GM23338 (cell line): ENCODE measurements around the gene TMEM144. TPM values are rescaled to one million over a fixed set of nuclear protein-coding genes. Genes with fewer than 3 reads are reported as not detected.

Experiments
- ATAC-seq: fragments of 200-7000 bp; cut with Tn5 transposase; 3 replicates; pipeline ENCODE4 v1.9.1; 2020
- DNase-seq: peaks from one replicate; pipeline ENCODE4 v3.0.0-alpha.2; 2015; ENCODE audit warnings: low spot score
- H2AFZ ChIP-seq: fragments of 200-600 bp; sonication (generic); 2 replicates; pipeline ENCODE4 v1.8.0; 2016; ENCODE audit warnings: antibody characterized with exemption, mild to moderate bottlenecking, moderate library complexity
- H3F3A ChIP-seq: fragments of 200-600 bp; sonication (generic); replicated peaks from 2 replicates; pipeline ENCODE4 v1.8.0; 2017; ENCODE audit warnings: antibody characterized with exemption, mixed run types, low read depth
- H3K27ac ChIP-seq: fragments of 200-600 bp; sonication (generic); 2 replicates; pipeline ENCODE4 v1.6.1; 2016; ENCODE audit warnings: low read depth
- H3K27me3 ChIP-seq: fragments of 200-600 bp; sonication (generic); 2 replicates; pipeline ENCODE4 v1.8.0; 2016; ENCODE audit warnings: mild to moderate bottlenecking, mixed run types, moderate library complexity; ENCODE audit not compliant: insufficient read depth
- H3K36me3 ChIP-seq: fragments of 200-600 bp; sonication (generic); 2 replicates; pipeline ENCODE4 v1.8.0; 2016; ENCODE audit warnings: mild to moderate bottlenecking; ENCODE audit not compliant: insufficient read depth
- H3K4me1 ChIP-seq: fragments of 200-600 bp; sonication (generic); 2 replicates; pipeline ENCODE4 v1.8.0; 2016; ENCODE audit warnings: mild to moderate bottlenecking, moderate library complexity; ENCODE audit not compliant: insufficient read depth
- H3K4me2 ChIP-seq: fragments of 200-600 bp; sonication (generic); 2 replicates; pipeline ENCODE4 v1.7.1; 2017; ENCODE audit warnings: mixed run types
- H3K4me3 ChIP-seq: fragments of 200-600 bp; sonication (generic); 2 replicates; pipeline ENCODE4 v1.6.1; 2016; ENCODE audit warnings: mixed run types
- H3K79me2 ChIP-seq: fragments of 200-600 bp; sonication (generic); replicated peaks from 2 replicates; pipeline ENCODE4 v1.8.0; 2017; ENCODE audit warnings: mild to moderate bottlenecking; ENCODE audit not compliant: insufficient read depth
- H3K9me2 ChIP-seq: fragments of 200-600 bp; sonication (generic); 2 replicates; pipeline ENCODE4 v1.8.0; 2017; ENCODE audit not compliant: insufficient read depth
- H4K20me1 ChIP-seq: fragments of 200-600 bp; sonication (generic); replicated peaks from 2 replicates; pipeline ENCODE4 v1.8.0; 2017; ENCODE audit warnings: mild to moderate bottlenecking; ENCODE audit not compliant: insufficient read depth
- H3K27ac Mint-ChIP-seq: 2 replicates; pipeline ENCODE4 v1.8.0; 2020; ENCODE audit warnings: inconsistent platforms, mild to moderate bottlenecking, moderate library complexity, mixed read lengths
- H3K27me3 Mint-ChIP-seq: 3 replicates; pipeline ENCODE4 v1.8.0; 2022; ENCODE audit warnings: low read depth, mild to moderate bottlenecking, moderate library complexity, mixed read lengths, inconsistent platforms; ENCODE audit not compliant: insufficient read depth, poor library complexity
- H3K36me3 Mint-ChIP-seq: 3 replicates; pipeline ENCODE4 v1.8.0; 2021; ENCODE audit warnings: low read depth, mild to moderate bottlenecking, inconsistent platforms, moderate library complexity, mixed read lengths
- H3K4me1 Mint-ChIP-seq: 3 replicates; pipeline ENCODE4 v1.8.0; 2020; ENCODE audit warnings: mild to moderate bottlenecking, inconsistent platforms, mixed read lengths
- H3K4me3 Mint-ChIP-seq: 3 replicates; pipeline ENCODE4 v1.8.0; 2021; ENCODE audit warnings: moderate library complexity, mild to moderate bottlenecking, inconsistent platforms, mixed read lengths
- H3K9me3 Mint-ChIP-seq: 3 replicates; pipeline ENCODE4 v1.8.0; 2020; ENCODE audit warnings: moderate library complexity, mild to moderate bottlenecking, inconsistent platforms, mixed read lengths
- CREB1 ChIP-seq: fragments of 250-450 bp; sonication (Bioruptor Pico); IDR thresholded peaks from 2 replicates; pipeline ENCODE4 v1.5.0; 2020; ENCODE audit warnings: low read depth, mild to moderate bottlenecking, moderate library complexity
- EZH2 ChIP-seq: fragments of 200-600 bp; sonication (generic); IDR thresholded peaks from one replicate; pipeline ENCODE4 v1.8.0; 2017; ENCODE audit warnings: antibody characterized with exemption, mild to moderate bottlenecking, low read depth; ENCODE audit not compliant: unreplicated experiment
- EZH2phosphoT487 ChIP-seq: fragments of 200-600 bp; sonication (generic); IDR thresholded peaks from one replicate; pipeline ENCODE4 v1.8.1; 2018; ENCODE audit warnings: antibody characterized with exemption; ENCODE audit not compliant: unreplicated experiment
- JUNB ChIP-seq: IDR thresholded peaks from one replicate; pipeline ENCODE4 v1.6.1; 2016; ENCODE audit warnings: antibody characterized with exemption; ENCODE audit not compliant: unreplicated experiment
- NANOG ChIP-seq: IDR thresholded peaks from 2 replicates; pipeline ENCODE4 v1.6.1; 2016; ENCODE audit warnings: antibody characterized with exemption, borderline replicate concordance
- POLR2AphosphoS5 ChIP-seq: IDR thresholded peaks from 2 replicates; pipeline ENCODE4 v1.6.1; 2016; ENCODE audit warnings: antibody characterized with exemption, low read depth
- STAT1 ChIP-seq: IDR thresholded peaks from one replicate; pipeline ENCODE4 v1.6.1; 2016; ENCODE audit warnings: antibody characterized with exemption; ENCODE audit not compliant: unreplicated experiment
- ZNF114 ChIP-seq: fragments of 250-450 bp; sonication (Bioruptor Pico); IDR thresholded peaks from 2 replicates; pipeline ENCODE4 v1.5.0; 2020; ENCODE audit warnings: mild to moderate bottlenecking, moderate library complexity
- ZNF331 ChIP-seq: fragments of 250-450 bp; sonication (Bioruptor Pico); IDR thresholded peaks from 2 replicates; pipeline ENCODE4 v1.5.0; 2020; ENCODE audit warnings: low read depth, mild to moderate bottlenecking, moderate library complexity
- polyA plus RNA-seq: library from polyadenylated mRNA; unstranded; fragments of >200 nt; fragmentation: Nextera tagmentation; extraction: Ambion mirVana; gene quantifications from 2 replicates; pipeline ENCODE4 v1.2.1, GENCODE V29; 2016
- total RNA-seq: library from RNA; depleted of rRNA; stranded (reverse); fragments of >200 nt; shearing (Covaris generic); gene quantifications from 2 replicates; pipeline ENCODE4 v1.2.3, GENCODE V29; 2014
- TF ChIP-seq, protein P1 (sequence below): IDR thresholded peaks from 2 replicates; pipeline ENCODE4 v1.6.1; 2016; ENCODE audit warnings: antibody characterized with exemption
- TF ChIP-seq, protein P2 (sequence below), 2 experiments: fragments of 200-600 bp in 1 of 2; sonication (generic) in 1 of 2; conservative IDR thresholded peaks; 2 replicates each; pipeline versions ENCODE4 v1.5.1 to v1.6.1; 2016 to 2017; ENCODE audit warnings: antibody characterized with exemption in 2 of 2, low read depth in 2 of 2, mild to moderate bottlenecking in 2 of 2, moderate library complexity in 1 of 2
- TF ChIP-seq, protein P3 (sequence below): IDR thresholded peaks from one replicate; pipeline ENCODE4 v1.6.1; 2018; ENCODE audit warnings: antibody characterized with exemption; ENCODE audit not compliant: unreplicated experiment
- TF ChIP-seq, protein P4 (sequence below): fragments of 250-450 bp; sonication (Bioruptor Pico); IDR thresholded peaks from 2 replicates; pipeline ENCODE4 v1.5.0; 2020; ENCODE audit warnings: mild to moderate bottlenecking, moderate library complexity

Gene TMEM144
- total and polyA plus RNA-seq, 2 experiments from 2014 or later = 1.3 to 1.7 TPM

DNA sequence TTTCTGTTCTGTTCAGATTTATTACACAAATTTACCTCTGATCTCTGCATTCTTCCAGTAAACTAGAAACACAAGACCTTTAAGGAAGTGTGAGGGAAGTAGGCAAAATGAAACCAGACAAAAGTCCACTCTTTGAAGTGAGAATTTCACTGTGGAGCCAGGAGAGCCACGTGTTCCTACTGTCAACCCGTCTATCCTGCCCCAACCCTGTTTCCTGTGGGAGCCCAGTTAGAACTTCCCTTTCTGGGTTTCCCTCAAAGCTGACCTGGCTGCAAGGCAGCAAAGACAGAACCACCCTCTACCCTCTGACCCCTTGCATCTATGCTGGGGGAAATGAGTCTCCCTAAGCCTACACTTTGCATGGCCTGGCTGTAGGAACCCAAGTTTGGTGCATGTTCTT, 40.0 kb downstream of the TMEM144 start:
- no peaks in the 10 kb centered on the region for H3F3A ChIP-seq
- no peaks in the 10 kb centered on the region for H3K79me2 ChIP-seq
- H3K27ac ChIP-seq = no peak overlapping the region
- H3K9me2 ChIP-seq = no peaks in the 10 kb centered on the region
- Mint-ChIP-seq H3K4me3 (no peak overlapping the region), H3K4me1 (peaks cover 16% of the 10 kb centered on the region; the same call in 2 of the 3 replicates), H3K9me3 (no peaks in the 10 kb centered on the region), H3K27ac (no peak overlapping the region), H3K27me3 (peaks cover 2% of the 10 kb centered on the region), H3K36me3 (no peaks in the 10 kb centered on the region)
- ATAC-seq (no peak), DNase-seq (no peak)
- TF ChIP-seq, protein P1, sequence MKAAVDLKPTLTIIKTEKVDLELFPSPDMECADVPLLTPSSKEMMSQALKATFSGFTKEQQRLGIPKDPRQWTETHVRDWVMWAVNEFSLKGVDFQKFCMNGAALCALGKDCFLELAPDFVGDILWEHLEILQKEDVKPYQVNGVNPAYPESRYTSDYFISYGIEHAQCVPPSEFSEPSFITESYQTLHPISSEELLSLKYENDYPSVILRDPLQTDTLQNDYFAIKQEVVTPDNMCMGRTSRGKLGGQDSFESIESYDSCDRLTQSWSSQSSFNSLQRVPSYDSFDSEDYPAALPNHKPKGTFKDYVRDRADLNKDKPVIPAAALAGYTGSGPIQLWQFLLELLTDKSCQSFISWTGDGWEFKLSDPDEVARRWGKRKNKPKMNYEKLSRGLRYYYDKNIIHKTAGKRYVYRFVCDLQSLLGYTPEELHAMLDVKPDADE = no peak
- TF ChIP-seq, protein P2, sequence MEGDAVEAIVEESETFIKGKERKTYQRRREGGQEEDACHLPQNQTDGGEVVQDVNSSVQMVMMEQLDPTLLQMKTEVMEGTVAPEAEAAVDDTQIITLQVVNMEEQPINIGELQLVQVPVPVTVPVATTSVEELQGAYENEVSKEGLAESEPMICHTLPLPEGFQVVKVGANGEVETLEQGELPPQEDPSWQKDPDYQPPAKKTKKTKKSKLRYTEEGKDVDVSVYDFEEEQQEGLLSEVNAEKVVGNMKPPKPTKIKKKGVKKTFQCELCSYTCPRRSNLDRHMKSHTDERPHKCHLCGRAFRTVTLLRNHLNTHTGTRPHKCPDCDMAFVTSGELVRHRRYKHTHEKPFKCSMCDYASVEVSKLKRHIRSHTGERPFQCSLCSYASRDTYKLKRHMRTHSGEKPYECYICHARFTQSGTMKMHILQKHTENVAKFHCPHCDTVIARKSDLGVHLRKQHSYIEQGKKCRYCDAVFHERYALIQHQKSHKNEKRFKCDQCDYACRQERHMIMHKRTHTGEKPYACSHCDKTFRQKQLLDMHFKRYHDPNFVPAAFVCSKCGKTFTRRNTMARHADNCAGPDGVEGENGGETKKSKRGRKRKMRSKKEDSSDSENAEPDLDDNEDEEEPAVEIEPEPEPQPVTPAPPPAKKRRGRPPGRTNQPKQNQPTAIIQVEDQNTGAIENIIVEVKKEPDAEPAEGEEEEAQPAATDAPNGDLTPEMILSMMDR (conservative IDR thresholded peaks at IDR 0.05; ENCODE audit: low read depth in 2 of 2) = no peak
- TF ChIP-seq, protein P3, sequence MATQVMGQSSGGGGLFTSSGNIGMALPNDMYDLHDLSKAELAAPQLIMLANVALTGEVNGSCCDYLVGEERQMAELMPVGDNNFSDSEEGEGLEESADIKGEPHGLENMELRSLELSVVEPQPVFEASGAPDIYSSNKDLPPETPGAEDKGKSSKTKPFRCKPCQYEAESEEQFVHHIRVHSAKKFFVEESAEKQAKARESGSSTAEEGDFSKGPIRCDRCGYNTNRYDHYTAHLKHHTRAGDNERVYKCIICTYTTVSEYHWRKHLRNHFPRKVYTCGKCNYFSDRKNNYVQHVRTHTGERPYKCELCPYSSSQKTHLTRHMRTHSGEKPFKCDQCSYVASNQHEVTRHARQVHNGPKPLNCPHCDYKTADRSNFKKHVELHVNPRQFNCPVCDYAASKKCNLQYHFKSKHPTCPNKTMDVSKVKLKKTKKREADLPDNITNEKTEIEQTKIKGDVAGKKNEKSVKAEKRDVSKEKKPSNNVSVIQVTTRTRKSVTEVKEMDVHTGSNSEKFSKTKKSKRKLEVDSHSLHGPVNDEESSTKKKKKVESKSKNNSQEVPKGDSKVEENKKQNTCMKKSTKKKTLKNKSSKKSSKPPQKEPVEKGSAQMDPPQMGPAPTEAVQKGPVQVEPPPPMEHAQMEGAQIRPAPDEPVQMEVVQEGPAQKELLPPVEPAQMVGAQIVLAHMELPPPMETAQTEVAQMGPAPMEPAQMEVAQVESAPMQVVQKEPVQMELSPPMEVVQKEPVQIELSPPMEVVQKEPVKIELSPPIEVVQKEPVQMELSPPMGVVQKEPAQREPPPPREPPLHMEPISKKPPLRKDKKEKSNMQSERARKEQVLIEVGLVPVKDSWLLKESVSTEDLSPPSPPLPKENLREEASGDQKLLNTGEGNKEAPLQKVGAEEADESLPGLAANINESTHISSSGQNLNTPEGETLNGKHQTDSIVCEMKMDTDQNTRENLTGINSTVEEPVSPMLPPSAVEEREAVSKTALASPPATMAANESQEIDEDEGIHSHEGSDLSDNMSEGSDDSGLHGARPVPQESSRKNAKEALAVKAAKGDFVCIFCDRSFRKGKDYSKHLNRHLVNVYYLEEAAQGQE = no peak
- no peak for TF ChIP-seq NANOG
- no peak for TF ChIP-seq JUNB
- no peak for TF ChIP-seq ZNF114 (CRISPR knock-in tag)
- TF ChIP-seq CREB1 (CRISPR knock-in tag) = no peak
- TF ChIP-seq EZH2 = no peak
- TF ChIP-seq EZH2phosphoT487 = no peak
- TF ChIP-seq STAT1 = no peak
- no peak for TF ChIP-seq POLR2AphosphoS5
- TF ChIP-seq, protein P4, sequence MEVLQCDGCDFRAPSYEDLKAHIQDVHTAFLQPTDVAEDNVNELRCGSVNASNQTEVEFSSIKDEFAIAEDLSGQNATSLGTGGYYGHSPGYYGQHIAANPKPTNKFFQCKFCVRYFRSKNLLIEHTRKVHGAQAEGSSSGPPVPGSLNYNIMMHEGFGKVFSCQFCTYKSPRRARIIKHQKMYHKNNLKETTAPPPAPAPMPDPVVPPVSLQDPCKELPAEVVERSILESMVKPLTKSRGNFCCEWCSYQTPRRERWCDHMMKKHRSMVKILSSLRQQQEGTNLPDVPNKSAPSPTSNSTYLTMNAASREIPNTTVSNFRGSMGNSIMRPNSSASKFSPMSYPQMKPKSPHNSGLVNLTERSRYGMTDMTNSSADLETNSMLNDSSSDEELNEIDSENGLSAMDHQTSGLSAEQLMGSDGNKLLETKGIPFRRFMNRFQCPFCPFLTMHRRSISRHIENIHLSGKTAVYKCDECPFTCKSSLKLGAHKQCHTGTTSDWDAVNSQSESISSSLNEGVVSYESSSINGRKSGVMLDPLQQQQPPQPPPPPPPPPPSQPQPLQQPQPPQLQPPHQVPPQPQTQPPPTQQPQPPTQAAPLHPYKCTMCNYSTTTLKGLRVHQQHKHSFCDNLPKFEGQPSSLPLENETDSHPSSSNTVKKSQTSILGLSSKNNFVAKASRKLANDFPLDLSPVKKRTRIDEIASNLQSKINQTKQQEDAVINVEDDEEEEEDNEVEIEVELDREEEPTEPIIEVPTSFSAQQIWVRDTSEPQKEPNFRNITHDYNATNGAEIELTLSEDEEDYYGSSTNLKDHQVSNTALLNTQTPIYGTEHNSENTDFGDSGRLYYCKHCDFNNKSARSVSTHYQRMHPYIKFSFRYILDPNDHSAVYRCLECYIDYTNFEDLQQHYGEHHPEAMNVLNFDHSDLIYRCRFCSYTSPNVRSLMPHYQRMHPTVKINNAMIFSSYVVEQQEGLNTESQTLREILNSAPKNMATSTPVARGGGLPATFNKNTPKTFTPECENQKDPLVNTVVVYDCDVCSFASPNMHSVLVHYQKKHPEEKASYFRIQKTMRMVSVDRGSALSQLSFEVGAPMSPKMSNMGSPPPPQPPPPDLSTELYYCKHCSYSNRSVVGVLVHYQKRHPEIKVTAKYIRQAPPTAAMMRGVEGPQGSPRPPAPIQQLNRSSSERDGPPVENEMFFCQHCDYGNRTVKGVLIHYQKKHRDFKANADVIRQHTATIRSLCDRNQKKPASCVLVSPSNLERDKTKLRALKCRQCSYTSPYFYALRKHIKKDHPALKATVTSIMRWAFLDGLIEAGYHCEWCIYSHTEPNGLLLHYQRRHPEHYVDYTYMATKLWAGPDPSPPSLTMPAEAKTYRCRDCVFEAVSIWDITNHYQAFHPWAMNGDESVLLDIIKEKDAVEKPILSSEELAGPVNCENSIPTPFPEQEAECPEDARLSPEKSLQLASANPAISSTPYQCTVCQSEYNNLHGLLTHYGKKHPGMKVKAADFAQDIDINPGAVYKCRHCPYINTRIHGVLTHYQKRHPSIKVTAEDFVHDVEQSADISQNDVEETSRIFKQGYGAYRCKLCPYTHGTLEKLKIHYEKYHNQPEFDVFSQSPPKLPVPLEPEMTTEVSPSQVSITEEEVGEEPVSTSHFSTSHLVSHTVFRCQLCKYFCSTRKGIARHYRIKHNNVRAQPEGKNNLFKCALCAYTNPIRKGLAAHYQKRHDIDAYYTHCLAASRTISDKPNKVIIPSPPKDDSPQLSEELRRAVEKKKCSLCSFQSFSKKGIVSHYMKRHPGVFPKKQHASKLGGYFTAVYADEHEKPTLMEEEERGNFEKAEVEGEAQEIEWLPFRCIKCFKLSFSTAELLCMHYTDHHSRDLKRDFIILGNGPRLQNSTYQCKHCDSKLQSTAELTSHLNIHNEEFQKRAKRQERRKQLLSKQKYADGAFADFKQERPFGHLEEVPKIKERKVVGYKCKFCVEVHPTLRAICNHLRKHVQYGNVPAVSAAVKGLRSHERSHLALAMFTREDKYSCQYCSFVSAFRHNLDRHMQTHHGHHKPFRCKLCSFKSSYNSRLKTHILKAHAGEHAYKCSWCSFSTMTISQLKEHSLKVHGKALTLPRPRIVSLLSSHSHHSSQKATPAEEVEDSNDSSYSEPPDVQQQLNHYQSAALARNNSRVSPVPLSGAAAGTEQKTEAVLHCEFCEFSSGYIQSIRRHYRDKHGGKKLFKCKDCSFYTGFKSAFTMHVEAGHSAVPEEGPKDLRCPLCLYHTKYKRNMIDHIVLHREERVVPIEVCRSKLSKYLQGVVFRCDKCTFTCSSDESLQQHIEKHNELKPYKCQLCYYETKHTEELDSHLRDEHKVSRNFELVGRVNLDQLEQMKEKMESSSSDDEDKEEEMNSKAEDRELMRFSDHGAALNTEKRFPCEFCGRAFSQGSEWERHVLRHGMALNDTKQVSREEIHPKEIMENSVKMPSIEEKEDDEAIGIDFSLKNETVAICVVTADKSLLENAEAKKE (CRISPR knock-in tag) = no peak
- TF ChIP-seq ZNF331 = no peak
- no peak overlapping the region for H2AFZ ChIP-seq
- no peaks in the 10 kb centered on the region for H3K27me3 ChIP-seq
- H3K4me3 ChIP-seq = no peak overlapping the region
- H4K20me1 ChIP-seq = no peaks in the 10 kb centered on the region
- no peaks in the 10 kb centered on the region for H3K36me3 ChIP-seq
- H3K4me1 ChIP-seq = peaks cover 17% of the 10 kb centered on the region
- H3K4me2 ChIP-seq = no peak overlapping the region
